Loucy (cell line): ENCODE measurements around the gene TTF2.
"Not testable (repeated sequence)": the region's sequence is repeated elsewhere in the genome, so short reads cannot be mapped to it uniquely, and the experiment has no call there.

ENCODE experiments used
- H2AFZ ChIP-seq: fragments of 200-600 bp; sonication (generic); 2 replicates; pipeline ENCODE4 v1.6.0; 2016; ENCODE audit warnings: antibody characterized with exemption, mild to moderate bottlenecking, low read length, moderate library complexity
- H3F3A ChIP-seq: fragments of 200-600 bp; 2 replicates; pipeline ENCODE4 v1.6.0; 2016; ENCODE audit warnings: antibody characterized with exemption, low read depth, mild to moderate bottlenecking
- H3K27me3 ChIP-seq: fragments of 200-600 bp; sonication (generic); 2 replicates; pipeline ENCODE4 v1.6.1; 2014; ENCODE audit warnings: low read length, mild to moderate bottlenecking; ENCODE audit not compliant: insufficient read depth, poor library complexity, severe bottlenecking
- H3K36me3 ChIP-seq: fragments of 200-600 bp; sonication (generic); 2 replicates; pipeline ENCODE4 v1.6.1; 2016; ENCODE audit warnings: low read length; ENCODE audit not compliant: insufficient read depth
- H3K4me1 ChIP-seq: fragments of 200-600 bp; sonication (generic); 2 replicates; pipeline ENCODE4 v1.5.1; 2014; ENCODE audit warnings: low read length, mild to moderate bottlenecking; ENCODE audit not compliant: insufficient read depth, poor library complexity, severe bottlenecking
- H3K4me2 ChIP-seq: fragments of 200-600 bp; sonication (generic); 2 replicates; pipeline ENCODE4 v1.6.0; 2014; ENCODE audit warnings: antibody characterized with exemption, low read length, low read depth, mild to moderate bottlenecking; ENCODE audit not compliant: poor library complexity, severe bottlenecking
- H3K4me3 ChIP-seq: fragments of 200-600 bp; sonication (generic); 2 replicates; pipeline ENCODE4 v1.5.1; 2014; ENCODE audit warnings: low read length, mild to moderate bottlenecking, mixed read lengths; ENCODE audit not compliant: poor library complexity, severe bottlenecking
- H3K79me2 ChIP-seq: fragments of 200-600 bp; sonication (generic); 2 replicates; pipeline ENCODE4 v1.6.1; 2014; ENCODE audit warnings: low read length; ENCODE audit not compliant: insufficient read depth
- H3K9ac ChIP-seq: fragments of 200-600 bp; sonication (generic); 2 replicates; pipeline ENCODE4 v1.6.0; 2014; ENCODE audit warnings: mild to moderate bottlenecking, low read depth, low read length, moderate library complexity; ENCODE audit not compliant: poor library complexity, severe bottlenecking
- H3K9me2 ChIP-seq: fragments of 200-600 bp; sonication (generic); replicated peaks from 2 replicates; pipeline ENCODE4 v1.6.1; 2016; ENCODE audit warnings: low read depth, low read length, mixed read lengths
- H3K9me3 ChIP-seq: fragments of 200-600 bp; sonication (generic); 2 replicates; pipeline ENCODE4 v1.6.1; 2014; ENCODE audit warnings: mild to moderate bottlenecking, antibody characterized with exemption, low read length, low read depth; ENCODE audit not compliant: insufficient read depth
- H4K20me1 ChIP-seq: fragments of 200-600 bp; sonication (generic); 2 replicates; pipeline ENCODE4 v1.6.0; 2014; ENCODE audit warnings: antibody characterized with exemption, low read length, mild to moderate bottlenecking; ENCODE audit not compliant: insufficient read depth, poor library complexity, severe bottlenecking
- EZH2phosphoT487 ChIP-seq: fragments of 200-600 bp; IDR thresholded peaks from 2 replicates; pipeline ENCODE4 v1.6.1; 2018; ENCODE audit warnings: antibody characterized with exemption, mild to moderate bottlenecking, moderate library complexity, borderline replicate concordance
- TF ChIP-seq, protein P1 (sequence below): fragments of 200-600 bp; sonication (generic); conservative IDR thresholded peaks from 2 replicates; pipeline ENCODE4 v1.5.1; 2014; ENCODE audit warnings: mild to moderate bottlenecking, antibody characterized with exemption, low read length

TTF2 gene

DNA sequence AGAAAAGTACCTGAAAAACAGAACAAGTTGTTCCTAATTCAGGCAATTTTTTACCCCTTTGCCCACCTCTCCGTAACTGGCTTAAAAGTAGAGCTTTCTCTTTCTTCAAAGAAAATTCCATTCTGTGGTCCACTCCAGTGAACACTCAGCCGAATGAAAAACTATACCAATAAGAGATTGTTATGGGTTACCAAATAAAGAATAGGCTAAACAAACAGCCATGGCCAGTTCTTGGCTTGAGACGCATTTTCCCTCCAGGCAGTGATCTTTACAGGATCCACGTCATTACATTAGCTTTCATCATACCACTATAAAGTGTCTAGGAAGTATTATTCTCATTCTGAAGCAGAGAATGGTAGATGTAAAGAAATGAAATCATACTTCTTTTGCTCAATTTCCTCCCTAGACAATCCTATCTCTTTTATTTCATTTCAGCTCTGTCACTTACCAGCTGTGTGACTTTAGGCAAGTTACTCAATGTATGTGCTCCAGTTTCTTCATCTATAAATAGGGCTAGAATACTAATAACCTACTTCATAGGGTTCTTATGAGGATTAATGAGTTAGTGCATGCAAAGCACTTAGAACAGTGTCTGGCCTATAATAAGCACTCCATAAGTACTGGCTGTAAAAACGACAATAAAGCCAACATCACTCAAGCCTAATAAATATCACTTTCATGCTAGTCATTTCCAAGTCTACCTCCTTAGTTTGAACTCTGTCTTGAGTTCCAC is 87.9 kb downstream of the TTF2 start:
- Histone ChIP-seq H3K9me2 (no peaks in the 10 kb centered on the region), H3K4me3 (no peak overlapping the region), H2AFZ (no peak overlapping the region), H3K4me2 (no peak overlapping the region), H3K79me2 (no peaks in the 10 kb centered on the region), H3K9ac (no peak overlapping the region), H4K20me1 (no peaks in the 10 kb centered on the region), H3K4me1 (no peaks in the 10 kb centered on the region), H3K27me3 (no peaks in the 10 kb centered on the region), H3K9me3 (no peaks in the 10 kb centered on the region), H3F3A (no peaks in the 10 kb centered on the region), H3K36me3 (no peaks in the 10 kb centered on the region)
- TF ChIP-seq EZH2phosphoT487: no peak
- TF ChIP-seq, protein P1, sequence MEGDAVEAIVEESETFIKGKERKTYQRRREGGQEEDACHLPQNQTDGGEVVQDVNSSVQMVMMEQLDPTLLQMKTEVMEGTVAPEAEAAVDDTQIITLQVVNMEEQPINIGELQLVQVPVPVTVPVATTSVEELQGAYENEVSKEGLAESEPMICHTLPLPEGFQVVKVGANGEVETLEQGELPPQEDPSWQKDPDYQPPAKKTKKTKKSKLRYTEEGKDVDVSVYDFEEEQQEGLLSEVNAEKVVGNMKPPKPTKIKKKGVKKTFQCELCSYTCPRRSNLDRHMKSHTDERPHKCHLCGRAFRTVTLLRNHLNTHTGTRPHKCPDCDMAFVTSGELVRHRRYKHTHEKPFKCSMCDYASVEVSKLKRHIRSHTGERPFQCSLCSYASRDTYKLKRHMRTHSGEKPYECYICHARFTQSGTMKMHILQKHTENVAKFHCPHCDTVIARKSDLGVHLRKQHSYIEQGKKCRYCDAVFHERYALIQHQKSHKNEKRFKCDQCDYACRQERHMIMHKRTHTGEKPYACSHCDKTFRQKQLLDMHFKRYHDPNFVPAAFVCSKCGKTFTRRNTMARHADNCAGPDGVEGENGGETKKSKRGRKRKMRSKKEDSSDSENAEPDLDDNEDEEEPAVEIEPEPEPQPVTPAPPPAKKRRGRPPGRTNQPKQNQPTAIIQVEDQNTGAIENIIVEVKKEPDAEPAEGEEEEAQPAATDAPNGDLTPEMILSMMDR: no peak

DNA sequence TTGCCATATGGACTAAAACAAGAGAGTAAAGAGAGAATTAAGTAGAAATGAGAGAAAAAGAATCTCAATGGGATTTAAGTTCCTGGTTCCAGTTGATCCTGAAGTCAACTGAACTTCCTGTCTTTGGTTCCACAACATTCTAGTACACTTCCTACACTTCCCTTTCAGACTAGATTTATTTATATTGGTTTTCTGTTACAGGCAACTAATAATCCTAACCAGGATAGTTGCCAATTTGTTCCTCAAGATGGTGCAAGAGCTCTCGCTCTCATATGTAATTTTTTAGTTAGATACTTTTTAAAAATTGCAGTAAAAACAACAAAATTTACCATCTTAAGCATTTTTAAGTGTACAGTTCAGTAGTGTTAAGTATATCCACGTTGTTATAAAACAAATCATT is 90.2 kb downstream of the TTF2 start:
- H4K20me1 ChIP-seq: no peaks in the 10 kb centered on the region
- H3K9ac ChIP-seq: no peak overlapping the region
- no peak overlapping the region for H3K4me3 ChIP-seq
- H3K27me3 ChIP-seq: no peaks in the 10 kb centered on the region
- H3K9me3 ChIP-seq: no peaks in the 10 kb centered on the region
- no peak for TF ChIP-seq EZH2phosphoT487
- TF ChIP-seq, protein P1: peak; percentile 18; the same call in 1 of the 2 replicates
- no peaks in the 10 kb centered on the region for H3F3A ChIP-seq
- no peak overlapping the region for H2AFZ ChIP-seq
- H3K9me2 ChIP-seq: no peaks in the 10 kb centered on the region
- no peaks in the 10 kb centered on the region for H3K36me3 ChIP-seq
- H3K4me1 ChIP-seq: no peaks in the 10 kb centered on the region
- no peaks in the 10 kb centered on the region for H3K79me2 ChIP-seq
- no peak overlapping the region for H3K4me2 ChIP-seq

DNA sequence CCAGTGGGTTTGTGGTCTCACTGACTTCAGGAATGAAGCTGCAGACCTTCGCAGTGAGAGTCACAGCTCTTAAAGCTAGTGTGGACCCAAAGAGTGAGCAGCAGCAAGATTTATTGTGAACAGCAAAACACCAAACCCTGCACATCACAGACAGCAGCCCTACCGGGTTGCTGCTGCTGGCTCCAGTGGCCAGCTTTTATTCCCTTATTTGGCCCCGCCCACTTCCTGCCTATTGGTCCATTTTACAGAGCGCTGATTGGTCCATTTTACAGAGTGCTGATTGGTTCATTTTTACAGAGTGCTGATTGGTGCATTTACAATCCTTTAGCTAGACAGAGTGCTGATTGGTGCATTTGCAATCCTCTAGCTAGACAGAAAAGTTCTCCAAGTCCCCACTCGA is 91.2 kb downstream of the TTF2 start:
- not testable (repeated sequence) for H3K4me3 ChIP-seq, H3F3A ChIP-seq, H3K27me3 ChIP-seq, H2AFZ ChIP-seq, H3K4me2 ChIP-seq, H3K9ac ChIP-seq, H3K9me3 ChIP-seq, H3K36me3 ChIP-seq, H3K79me2 ChIP-seq, H3K9me2 ChIP-seq, H4K20me1 ChIP-seq, H3K4me1 ChIP-seq
